Bone marrow (tissue), 2 donors: ENCODE results near the gene LRP11.

ENCODE experiments used
- DNase-seq, 2 donors: peaks; one replicate each; lab custom pipeline; 2025; lab: John Stamatoyannopoulos, UW

Gene LRP11

DNA sequence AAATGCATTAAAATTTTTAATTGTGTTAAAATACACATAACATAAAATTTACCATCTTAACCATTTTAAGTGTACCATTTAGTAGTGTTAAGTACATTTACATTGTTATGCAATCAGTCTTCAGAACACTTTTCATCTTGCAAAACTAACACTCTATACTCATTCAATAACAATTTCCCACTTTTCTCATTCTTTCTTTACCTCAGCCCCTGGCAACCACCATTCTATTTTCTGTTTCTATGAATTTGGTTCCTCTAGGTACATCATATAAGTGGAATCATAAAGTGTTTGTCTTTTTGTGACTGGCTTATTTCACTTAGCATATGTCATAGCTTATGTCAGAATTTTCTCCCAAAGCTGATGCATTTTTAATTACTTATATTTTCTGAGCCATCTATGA lies 82.4 kb downstream of the LRP11 start:
- no peak for DNase-seq

DNA sequence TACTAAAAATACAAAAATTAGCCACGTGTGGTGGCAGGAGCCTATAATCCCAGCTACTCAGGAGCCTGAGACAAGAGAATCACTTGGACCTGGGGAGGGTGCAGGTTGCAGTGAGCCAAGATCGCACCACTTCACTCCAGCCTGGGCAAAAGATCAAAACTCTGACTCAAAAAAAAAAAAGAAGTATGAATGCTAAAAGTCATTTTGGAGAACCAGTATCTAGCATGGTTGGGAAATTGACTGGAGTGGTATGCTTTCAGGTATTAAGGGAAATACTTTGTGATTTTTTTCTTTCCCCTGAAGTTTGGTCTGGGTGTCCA lies 84.6 kb downstream of the LRP11 start:
- DNase-seq: no peak

DNA sequence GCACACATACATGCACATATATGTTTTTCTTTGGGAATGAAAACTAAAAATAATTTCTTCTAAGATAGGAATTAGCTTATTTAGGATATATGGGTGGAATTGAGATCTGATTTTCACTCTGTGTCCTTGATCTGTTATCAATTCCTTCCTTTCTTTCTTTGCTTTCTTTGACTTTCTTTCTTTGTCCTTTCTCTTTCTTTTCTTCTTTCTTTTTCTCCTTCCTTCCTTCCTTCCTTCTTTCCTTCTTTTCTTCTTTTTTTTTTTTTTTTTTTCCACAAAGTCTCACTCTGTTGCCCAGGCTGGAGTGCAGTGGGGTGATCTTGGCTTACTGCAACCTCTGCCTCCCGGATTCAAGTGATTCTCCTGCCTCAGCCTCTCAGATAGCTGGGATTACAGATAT lies 86.5 kb downstream of the LRP11 start:
- DNase-seq: no peak

DNA sequence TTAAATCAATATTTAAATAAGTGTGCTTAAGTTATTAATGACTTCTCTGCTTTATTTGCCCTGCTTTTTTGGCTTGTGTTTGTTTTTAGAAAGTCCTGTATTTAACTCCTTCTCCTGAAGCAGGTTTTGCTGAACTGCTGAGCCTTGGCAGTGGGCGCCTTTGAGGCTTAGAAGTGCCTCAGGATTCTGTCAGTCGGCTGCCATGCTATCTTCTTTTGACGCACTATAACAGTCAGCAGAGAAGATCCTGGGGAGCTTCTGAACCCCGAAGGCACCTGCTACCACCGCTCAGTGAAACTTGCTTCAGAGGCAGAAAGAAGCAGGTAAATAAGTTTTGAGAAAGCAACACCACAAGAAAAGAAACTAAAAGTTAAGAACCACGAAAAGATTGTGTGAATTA lies 92.2 kb downstream of the LRP11 start:
- no peak for DNase-seq

DNA sequence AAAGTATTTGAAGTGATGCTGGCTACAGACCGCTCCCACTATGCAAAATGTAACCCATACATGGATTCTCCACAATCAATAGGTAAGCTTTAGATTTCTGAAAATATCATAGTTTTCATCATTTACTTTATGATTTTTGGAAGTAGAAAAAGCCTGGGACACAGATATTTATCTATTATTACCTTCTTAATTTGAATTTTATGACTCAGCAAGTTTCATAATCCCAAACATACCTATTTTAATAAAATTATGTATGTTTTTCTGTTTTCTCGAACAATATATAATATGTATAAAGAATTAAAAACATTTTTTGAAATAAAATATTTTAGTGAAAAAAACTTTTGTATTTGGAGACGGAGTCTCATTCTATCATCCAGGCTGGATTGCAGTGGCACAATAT lies 93.0 kb downstream of the LRP11 start:
- DNase-seq: no peak

DNA sequence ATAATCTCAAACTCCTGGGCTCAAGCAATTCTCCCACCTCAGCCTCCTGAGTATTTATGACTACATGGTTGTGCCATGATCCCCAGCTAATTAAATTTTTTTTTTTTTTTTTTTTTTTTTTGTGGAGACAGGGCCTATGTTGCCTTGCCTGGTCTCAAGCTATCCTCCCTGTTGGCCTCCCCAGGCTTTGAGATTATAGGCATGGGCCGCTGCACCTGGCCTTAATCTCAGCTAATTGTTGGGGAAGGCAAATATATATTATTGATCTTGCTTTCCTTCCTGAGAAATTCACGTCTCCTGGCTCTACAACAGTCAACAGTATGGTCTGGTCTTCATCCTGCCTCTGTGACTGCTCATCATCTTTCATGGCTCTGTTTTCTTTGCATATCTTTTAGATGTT lies 94.5 kb downstream of the LRP11 start:
- DNase-seq: no peak
